Breast epithelium (tissue), 4 donors: ENCODE results near the gene OSBPL10. TPM values are rescaled to one million over a fixed set of nuclear protein-coding genes. Genes with fewer than 3 reads are reported as not detected.

Experiments
- DNase-seq, 2 donors: peaks; one replicate each; pipeline ENCODE4 v3.0.0-alpha.2; 2019; ENCODE audit warnings: low spot score in 2 of 2
- H3K27ac ChIP-seq, 2 donors: fragments of 200-600 bp; sonication (generic) in 1 of 2; one replicate each; pipeline ENCODE4 v1.5.1; 2016 to 2019; ENCODE audit warnings: mild to moderate bottlenecking in 1 of 2
- H3K27me3 ChIP-seq, 2 donors: fragments of 200-600 bp; sonication (generic) in 1 of 2; one replicate each; pipeline versions ENCODE4 v1.5.1 to v1.6.0; 2017 to 2019; ENCODE audit warnings: control low read depth in 1 of 2, mild to moderate bottlenecking in 1 of 2
- H3K36me3 ChIP-seq: fragments of 200-600 bp; one replicate; pipeline ENCODE4 v1.5.1; 2019
- H3K4me1 ChIP-seq, 2 donors: fragments of 200-600 bp; sonication (generic); one replicate each; pipeline ENCODE4 v1.5.1; 2016 to 2019; ENCODE audit warnings: control low read depth in 1 of 2
- H3K4me3 ChIP-seq, 3 donors: fragments of 200-600 bp; sonication (generic); 1 replicate in 2 of 3; 2 replicates in 1 of 3; pipeline ENCODE4 v1.5.1; 2016 to 2019; ENCODE audit warnings: mild to moderate bottlenecking in 3 of 3, moderate library complexity in 2 of 3
- H3K9me3 ChIP-seq, 2 donors: fragments of 200-600 bp; sonication (generic) in 1 of 2; one replicate each; pipeline ENCODE4 v1.5.1; 2016 to 2019; ENCODE audit warnings: control low read depth in 1 of 2
- CTCF ChIP-seq, 3 donors: fragments of 450-650 bp; IDR thresholded peaks; one replicate each; pipeline ENCODE4 v1.5.1; 2016 to 2017; ENCODE audit warnings: antibody characterized with exemption in 3 of 3, mild to moderate bottlenecking in 3 of 3, moderate library complexity in 3 of 3
- POLR2A ChIP-seq: fragments of 450-650 bp; IDR thresholded peaks from one replicate; pipeline ENCODE4 v1.6.1; 2016; ENCODE audit warnings: antibody characterized with exemption, mild to moderate bottlenecking, moderate library complexity
- POLR2AphosphoS5 ChIP-seq, 3 donors: sonication (generic); formaldehyde crosslinking; IDR thresholded peaks; one replicate each; pipeline ENCODE4 v1.6.1; 2017; ENCODE audit warnings: antibody characterized with exemption in 3 of 3
- intact Hi-C: fragments of 100-400 bp; cut with DNase I; formaldehyde crosslinking; loops from one replicate; pipeline ENCODE4 v1.15.1; 2023; ENCODE audit warnings: low total_unique reads
- total RNA-seq, 3 donors: library from RNA; depleted of rRNA; stranded (reverse); fragments of >200 nt; gene quantifications; one replicate each; pipeline ENCODE4 v1.1.0, GENCODE V29; 2016

Gene OSBPL10
- total RNA-seq, 3 donors from 2014 or later, result 17.6 to 47.4 (median 26.5) TPM

DNA sequence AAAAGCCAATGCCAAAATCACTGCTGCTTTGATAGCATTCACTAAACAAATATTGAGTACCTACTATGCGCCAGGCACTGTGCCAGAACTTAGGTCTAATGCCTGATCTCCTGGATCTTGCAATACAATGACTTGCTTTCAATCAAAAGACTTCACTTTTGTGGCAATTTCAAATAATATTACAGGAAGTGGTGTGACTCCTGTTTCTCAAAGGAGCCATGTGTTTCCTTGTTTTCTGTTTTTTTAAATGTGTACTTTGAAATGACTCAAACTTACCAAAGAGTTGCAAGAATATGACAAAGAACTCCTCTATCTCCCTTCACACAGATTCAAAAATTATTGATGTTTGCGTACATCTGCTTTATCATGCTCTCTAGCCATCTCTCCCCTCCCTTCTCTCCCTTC, 18.3 kb downstream of the OSBPL10 start:
- H3K27ac ChIP-seq, result peak overlapping the region in 1 of 2 donors; percentile 42
- intact Hi-C loops, result no loop called here
- TF ChIP-seq POLR2A, result no peak
- TF ChIP-seq POLR2AphosphoS5 (IDR thresholded peaks at IDR 0.05), result no peak
- no peak for TF ChIP-seq CTCF (IDR thresholded peaks at IDR 0.05)

DNA sequence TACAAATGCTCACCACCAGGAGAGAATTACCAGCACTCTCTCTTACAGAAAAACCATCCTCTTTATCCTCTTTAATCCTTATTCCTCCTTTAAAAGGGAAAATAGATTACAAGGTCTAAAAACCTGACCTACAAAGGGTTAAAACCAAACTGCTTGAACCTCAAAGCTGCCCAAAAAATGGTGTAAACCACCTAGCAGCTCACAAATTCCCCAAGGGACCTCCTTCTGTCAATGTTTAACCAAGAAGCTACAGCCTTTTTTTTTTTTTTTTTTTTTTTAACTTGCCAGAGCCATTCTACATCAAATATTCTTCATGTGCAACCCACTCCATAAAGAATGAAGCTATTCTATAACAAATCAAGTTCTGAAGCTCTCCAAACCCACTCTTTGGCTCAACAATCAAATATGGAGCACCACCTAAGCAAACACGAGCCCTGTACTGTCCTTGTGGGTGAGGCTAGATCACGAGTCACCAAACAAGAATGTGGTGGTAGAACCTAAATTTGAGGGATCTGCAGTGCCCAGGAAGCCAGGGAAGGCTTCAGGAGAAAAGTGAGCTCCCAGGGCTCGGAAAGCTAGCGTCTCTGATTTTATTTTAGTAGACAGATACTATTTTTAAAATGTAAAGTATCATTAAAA, 20.1 kb downstream of the OSBPL10 start:
- Histone ChIP-seq H3K27me3 (no peaks in the 10 kb centered on the region), H3K9me3 (peaks cover 0 to under 1% of the 10 kb centered on the region in 2 donors), H3K36me3 (no peaks in the 10 kb centered on the region), H3K4me3 (no peak overlapping the region), H3K4me1 (peaks cover 6 to 13% of the 10 kb centered on the region in 2 donors), H3K27ac (peak overlapping the region; percentile 81 to 85)
- intact Hi-C loops, result no loop called here
- no peak for DNase-seq
- TF ChIP-seq POLR2AphosphoS5 (IDR thresholded peaks at IDR 0.05) (no peak), POLR2A (no peak), CTCF (IDR thresholded peaks at IDR 0.05) (no peak)

More for the DNA sequence above, 18.3 kb downstream of the OSBPL10 start:
- Histone ChIP-seq H3K4me3 (no peak overlapping the region), H3K4me1 (peaks cover 6 to 13% of the 10 kb centered on the region in 2 donors), H3K9me3 (no peaks in the 10 kb centered on the region), H3K36me3 (no peaks in the 10 kb centered on the region), H3K27me3 (no peaks in the 10 kb centered on the region)
- no peak for DNase-seq

DNA sequence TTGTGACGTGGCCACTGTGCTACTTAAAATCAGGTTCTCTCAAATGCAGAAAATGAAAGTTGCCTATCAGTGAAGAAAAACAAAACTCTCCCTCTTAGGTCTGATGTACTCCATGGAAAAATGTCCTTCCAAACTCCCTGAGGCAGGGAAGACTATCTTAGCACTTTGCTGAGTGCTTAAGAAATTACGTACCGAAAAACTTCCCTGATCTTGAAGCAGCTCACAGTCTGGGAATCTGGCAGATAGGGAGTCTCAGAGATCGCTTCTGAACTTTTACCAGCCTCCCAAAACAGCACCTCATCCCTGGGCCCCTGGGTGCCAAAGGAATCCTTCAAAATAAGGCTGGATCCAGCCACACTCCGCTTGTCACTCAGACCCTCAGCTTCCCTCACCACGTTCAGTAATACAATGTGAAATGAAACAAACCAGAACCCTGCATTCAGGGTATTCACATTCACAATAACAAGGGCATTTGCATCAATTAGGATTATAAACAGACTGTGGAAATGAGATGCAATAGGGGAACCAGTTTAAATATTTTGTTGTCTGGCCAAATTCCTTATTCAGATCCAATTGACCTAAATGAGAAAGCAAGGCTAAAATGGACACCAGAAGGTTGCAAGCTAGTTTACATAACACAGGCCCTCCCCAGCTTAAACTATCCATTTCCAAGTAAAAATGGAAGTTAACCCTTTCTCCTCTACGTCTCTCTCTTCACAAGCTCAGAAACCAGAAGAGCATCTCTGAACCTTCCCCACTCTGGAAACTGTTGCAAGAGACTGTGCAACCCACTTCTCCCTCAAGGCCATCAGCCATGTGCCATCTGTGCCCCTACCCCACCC, 20.9 kb downstream of the OSBPL10 start:
- Histone ChIP-seq H3K27me3 (no peaks in the 10 kb centered on the region), H3K27ac (peak overlapping the region; percentile 81 to 85), H3K9me3 (peaks cover 7 to 8% of the 10 kb centered on the region in 2 donors), H3K4me3 (peak overlapping the region; percentile 16 to 61 (median 37)), H3K36me3 (no peaks in the 10 kb centered on the region), H3K4me1 (peaks cover 6 to 13% of the 10 kb centered on the region in 2 donors)
- intact Hi-C loops, result no loop called here
- no peak for TF ChIP-seq CTCF (IDR thresholded peaks at IDR 0.05)
- TF ChIP-seq POLR2A, result no peak
- no peak for TF ChIP-seq POLR2AphosphoS5 (IDR thresholded peaks at IDR 0.05)
- DNase-seq, result no peak

DNA sequence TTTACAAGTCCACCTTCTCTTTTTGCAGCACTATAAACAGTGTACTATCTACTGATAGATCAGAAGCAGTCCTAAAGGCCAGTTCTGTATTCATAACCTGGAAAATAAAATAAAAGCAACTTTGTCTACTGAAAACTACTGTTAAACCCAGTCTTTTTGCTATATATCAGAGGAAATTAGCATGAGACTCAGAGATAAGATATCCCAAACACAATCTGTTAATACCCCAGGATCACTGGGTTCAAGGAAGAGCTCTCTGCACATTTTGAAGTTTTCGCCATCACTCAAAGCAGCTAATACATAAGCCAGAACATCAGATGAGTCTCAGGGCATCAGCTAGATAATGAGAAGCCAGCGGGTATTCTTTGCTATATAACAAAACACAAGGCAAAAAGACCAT, 21.8 kb downstream of the OSBPL10 start:
- no peaks in the 10 kb centered on the region for H3K27me3 ChIP-seq
- no peak for DNase-seq
- no peaks in the 10 kb centered on the region for H3K36me3 ChIP-seq
- H3K27ac ChIP-seq, result peak overlapping the region; percentile 81 to 85
- H3K4me1 ChIP-seq, result peaks cover 6 to 13% of the 10 kb centered on the region in 2 donors
- peaks cover 8% of the 10 kb centered on the region in 2 donors for H3K9me3 ChIP-seq
- intact Hi-C loops, result no loop called here
- TF ChIP-seq CTCF (IDR thresholded peaks at IDR 0.05) (no peak), POLR2AphosphoS5 (IDR thresholded peaks at IDR 0.05) (no peak), POLR2A (no peak)
- H3K4me3 ChIP-seq, result peak overlapping the region in 2 of 3 donors; percentile 37 to 61

DNA sequence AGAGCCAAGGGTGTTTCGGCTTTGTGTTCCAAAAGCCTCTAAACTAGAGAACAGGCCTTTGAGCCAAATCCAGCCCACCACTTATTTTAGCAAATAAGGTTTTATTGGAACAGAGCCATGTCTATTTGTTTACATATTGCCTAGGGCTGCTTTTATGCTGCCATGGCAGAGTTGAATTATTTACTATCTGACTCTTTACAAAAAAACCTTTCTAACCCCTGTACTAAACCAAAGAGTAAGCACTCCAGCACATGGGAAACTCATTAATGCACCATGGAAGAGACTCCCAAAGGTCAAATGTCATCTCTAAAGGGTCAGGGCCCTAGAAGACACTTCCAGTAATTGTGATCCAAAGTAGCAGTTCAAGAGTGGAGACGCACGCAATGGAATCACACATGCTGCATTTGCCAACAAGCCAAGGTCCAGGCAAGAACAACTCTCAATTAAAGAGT, 22.3 kb downstream of the OSBPL10 start:
- no peak overlapping the region for H3K4me3 ChIP-seq
- H3K4me1 ChIP-seq, result peaks cover 6 to 13% of the 10 kb centered on the region in 2 donors
- H3K9me3 ChIP-seq, result peaks cover 8% of the 10 kb centered on the region in 2 donors
- TF ChIP-seq POLR2A (no peak), POLR2AphosphoS5 (IDR thresholded peaks at IDR 0.05) (peak in 1 of 3 donors; percentile 21)
- H3K27me3 ChIP-seq, result no peaks in the 10 kb centered on the region
- no peaks in the 10 kb centered on the region for H3K36me3 ChIP-seq
- no peak for DNase-seq
- intact Hi-C loops, result no loop called here
- H3K27ac ChIP-seq, result peak overlapping the region; percentile 81 to 85
